ENCODE data around the gene KMT2A.
A peak's percentile ranks its signal among the peaks of the same experiment; 100 is the strongest.

KMT2A gene

DNA sequence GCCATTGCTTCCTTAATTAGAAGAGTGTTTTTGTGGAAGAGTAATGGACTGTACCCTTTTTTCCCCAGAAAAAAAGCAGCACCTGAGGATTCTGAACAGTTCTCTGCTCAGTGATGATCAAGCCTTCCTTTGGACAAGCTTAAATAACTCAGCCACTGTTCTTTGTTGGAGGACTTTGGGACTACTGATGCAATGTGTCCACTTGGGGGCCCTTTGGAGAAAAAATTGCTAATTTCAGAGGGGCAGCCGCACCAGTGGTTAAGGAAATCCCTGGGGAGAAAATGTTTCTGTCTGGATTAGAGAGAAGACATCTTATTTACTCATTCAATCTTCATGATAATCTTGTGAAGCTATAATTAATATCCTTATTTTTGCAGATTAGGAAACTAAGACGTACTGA lies 5.3 kb upstream of the KMT2A start:
- intact Hi-C loops (cut with DNase I), result no loop called here
- DNase-seq, result peak in 1 of 42 donors; percentile 6

- DNase-seq, result peak in 10 of 42 donors; percentile 59 to 87 (median 74)
- intact Hi-C loops (cut with DNase I), result no loop called here
Measured at GRCh38 chr11:118434123-118434552, 2.2 kb upstream of the KMT2A start.

DNA sequence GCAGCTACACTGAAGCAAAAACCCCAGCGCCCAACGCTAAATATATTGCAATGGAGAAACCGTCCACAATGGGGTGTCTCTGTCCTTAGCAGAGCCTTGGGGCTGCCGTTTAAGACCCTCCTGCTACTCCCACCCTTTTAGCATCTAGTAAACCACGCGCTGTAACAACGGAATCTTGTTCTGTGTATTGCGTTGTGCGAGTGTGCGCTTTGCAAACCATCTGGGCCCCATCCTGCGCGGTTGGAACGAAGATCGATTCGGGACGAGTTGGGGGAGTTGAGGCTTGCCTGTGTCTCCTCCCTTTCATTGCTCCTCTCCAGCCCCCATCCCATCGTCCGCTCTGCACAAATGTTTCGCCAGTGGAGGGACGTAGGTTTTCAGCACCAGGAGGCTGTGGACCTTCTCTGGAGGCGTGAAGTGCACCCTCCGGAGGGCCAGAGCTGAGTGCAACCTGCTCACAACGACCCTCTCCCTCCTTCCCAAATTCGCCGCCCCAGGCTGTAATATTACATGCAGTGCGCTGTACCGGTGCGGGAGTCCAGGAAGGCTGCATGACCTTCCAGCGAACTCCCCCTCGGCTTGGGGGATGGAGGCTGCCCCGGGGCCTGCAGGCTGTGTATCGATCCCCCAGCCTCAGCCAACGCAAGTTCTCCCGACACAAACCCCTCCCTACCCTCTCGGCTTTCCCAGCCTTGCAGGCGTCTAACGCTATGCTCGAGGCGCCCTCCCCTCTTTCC lies 1.6 kb upstream of the KMT2A start:
- intact Hi-C loops (cut with DNase I), result loop anchor here (5.0 kb wide), 2 partner anchors 32 to 53 kb away; partner anchors contain the start of gene ATP5MG
- peak in 37 of 42 donors; percentile 24 to 84 (median 61) for DNase-seq

GRCh38 chr11:118435290-118435892 lies 901 bp upstream of the KMT2A start:
- peak in 40 of 42 donors; percentile 33 to 77 (median 58) for DNase-seq
- intact Hi-C loops (cut with DNase I), result loop anchor here (5.0 kb wide), 2 partner anchors 33 to 52 kb away; partner anchors contain the start of gene ATP5MG

DNA sequence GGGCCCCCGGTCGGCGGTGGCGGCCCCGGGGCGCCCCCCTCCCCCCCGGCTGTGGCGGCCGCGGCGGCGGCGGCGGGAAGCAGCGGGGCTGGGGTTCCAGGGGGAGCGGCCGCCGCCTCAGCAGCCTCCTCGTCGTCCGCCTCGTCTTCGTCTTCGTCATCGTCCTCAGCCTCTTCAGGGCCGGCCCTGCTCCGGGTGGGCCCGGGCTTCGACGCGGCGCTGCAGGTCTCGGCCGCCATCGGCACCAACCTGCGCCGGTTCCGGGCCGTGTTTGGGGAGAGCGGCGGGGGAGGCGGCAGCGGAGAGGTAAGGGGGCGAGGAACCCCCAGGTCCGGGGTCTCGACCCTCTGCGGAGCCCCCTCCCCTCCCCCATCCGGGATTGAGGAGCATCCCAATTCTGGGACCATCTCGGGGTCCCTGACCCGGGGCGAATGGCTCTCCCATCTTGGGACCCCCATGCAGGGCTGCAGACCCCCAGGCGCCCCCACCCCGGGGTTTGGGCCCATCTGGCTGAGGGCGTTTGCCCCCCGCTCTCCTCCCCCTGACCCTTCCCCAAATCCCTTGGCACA lies 431 bp downstream of the KMT2A start:
- intact Hi-C loops (cut with DNase I), result loop anchor here (5.0 kb wide), 2 partner anchors 34 to 51 kb away; partner anchors contain the start of gene ATP5MG
- peak in 16 of 42 donors; percentile 5 to 54 (median 24) for DNase-seq

DNA sequence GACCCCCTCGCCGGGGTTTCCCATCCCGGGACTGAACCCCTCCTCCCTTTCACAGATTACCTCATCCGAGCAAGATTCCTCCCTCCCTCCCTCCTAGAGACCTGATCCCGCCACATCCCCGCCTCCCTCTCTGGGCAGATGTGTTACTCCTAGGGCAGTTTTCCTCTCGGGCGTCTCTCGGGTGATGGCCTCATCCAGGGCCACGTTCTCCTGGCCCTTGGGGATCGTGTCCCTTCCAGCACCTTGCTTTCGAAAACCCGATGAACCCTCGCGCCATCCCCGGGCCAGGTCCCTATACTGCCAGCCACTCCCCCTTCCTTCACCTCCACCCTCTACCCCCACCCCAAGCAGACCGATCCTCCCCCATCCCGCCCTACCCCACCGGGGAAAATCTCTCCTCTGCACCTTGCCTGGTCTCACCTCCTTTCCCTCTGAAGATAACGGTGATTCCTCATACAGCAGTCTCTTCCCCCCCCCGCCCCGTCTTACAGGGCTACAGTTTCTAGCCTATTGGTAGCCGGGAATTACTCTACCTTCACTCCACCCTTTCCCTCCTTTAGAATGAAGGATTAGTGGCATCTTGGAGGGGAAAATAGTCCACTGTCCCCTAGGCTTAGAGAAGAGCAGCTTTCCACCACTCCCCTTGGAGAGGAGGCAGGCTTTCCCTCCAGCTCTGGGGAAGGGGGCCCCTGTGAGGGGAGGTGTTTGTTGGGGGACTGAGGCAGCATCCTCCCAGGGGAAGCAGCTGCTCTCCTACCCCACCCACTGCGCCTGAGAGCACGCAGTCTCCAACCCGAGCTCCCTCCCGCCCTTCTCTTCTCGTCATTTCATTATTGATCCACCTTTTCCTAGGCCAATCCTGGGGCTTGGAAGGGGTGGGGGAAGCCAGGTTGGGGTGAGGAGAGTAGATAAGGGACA lies 1.2 kb downstream of the KMT2A start:
- DNase-seq, result peak; percentile 20 to 91 (median 68)
- intact Hi-C loops (cut with DNase I), result loop anchor here (5.0 kb wide), 2 partner anchors 35 to 50 kb away; partner anchors contain the start of gene ATP5MG

GRCh38 chr11:118438314-118438931 lies 2.1 kb downstream of the KMT2A start:
- intact Hi-C loops (cut with DNase I), result loop anchor here (5.0 kb wide), 2 partner anchors 36 to 49 kb away; partner anchors contain the start of gene ATP5MG

DNA sequence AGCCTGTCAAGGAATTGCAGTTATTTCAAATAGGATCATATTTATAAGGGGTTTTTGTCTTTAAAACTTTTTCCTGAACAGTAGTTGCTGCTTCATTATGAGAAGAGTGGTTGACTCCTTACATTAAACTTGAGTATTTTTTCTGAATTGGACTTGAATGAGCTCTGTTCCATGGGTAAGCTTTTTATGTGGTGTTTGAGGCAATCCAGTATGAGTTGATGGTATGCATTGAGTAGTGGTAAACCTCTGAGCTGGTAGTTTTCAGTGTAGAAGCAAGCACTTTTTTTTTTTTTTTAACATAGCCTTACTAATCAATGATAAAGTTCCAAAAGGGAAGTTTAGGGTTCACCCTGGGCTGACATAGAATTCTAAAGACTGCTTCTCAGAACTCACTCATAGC lies 3.4 kb downstream of the KMT2A start:
- DNase-seq, result no peak
- intact Hi-C loops (cut with DNase I), result loop anchor here (5.0 kb wide), 2 partner anchors 37 to 48 kb away; partner anchors contain the start of gene ATP5MG

More at GRCh38 chr11:118438314-118438931, 2.1 kb downstream of the KMT2A start:
- peak; percentile 33 to 95 (median 72) for DNase-seq

DNA sequence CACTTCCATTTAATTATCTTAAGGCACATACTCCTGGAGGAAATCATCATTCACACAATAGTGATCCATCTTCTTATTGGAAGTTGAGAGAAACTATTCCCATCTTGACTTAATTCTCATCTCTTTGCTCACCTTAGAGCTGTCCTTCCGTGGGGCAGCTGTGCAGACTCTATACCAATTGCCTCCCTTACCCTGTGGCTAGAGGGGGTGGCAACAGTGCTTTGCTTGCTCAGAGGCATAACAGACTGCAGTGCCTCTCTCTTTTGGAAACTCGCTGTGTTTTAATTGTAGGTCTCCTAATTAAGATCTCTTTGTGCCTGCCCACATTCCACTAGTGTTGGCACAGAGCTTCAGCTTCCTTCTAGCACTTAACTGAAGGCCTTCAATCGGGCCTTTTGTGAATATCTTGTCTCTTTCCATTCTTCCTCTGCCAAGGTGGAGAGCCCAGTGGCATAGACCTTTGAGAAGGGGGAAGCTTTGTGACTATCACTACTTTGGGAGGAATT lies 5.5 kb downstream of the KMT2A start:
- DNase-seq, result peak in 10 of 42 donors; percentile 5 to 40 (median 12)
- intact Hi-C loops (cut with DNase I), result no loop called here

- intact Hi-C loops (cut with DNase I), result no loop called here
- no peak for DNase-seq
Measured at GRCh38 chr11:118442301-118442700, 6.0 kb downstream of the KMT2A start.

GRCh38 chr11:118442908-118443589 lies 6.8 kb downstream of the KMT2A start:
- intact Hi-C loops (cut with DNase I), result no loop called here
- no peak for DNase-seq

- intact Hi-C loops (cut with DNase I), result no loop called here
- no peak for DNase-seq
Measured at GRCh38 chr11:118443590-118444218, 7.4 kb downstream of the KMT2A start.

DNA sequence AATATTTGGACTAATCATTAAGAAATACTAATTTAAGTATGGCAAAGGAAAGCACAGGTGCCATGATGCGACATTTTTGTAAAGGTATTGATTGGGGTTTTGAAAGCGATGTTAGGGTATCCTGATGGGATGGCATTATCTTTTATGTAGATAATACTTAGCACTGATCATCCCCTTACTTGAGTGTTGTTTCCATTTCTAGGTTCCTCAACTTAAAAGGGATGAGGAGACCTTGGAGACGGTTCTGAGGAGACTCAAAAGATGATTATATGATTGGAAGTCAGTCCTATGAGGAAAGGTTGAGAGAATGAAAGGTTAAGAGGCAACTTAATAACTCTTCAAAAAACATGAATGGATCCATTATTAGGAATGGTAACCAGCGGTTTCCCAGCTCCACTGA lies 11.1 kb downstream of the KMT2A start:
- DNase-seq, result no peak
- intact Hi-C loops (cut with DNase I), result no loop called here

DNA sequence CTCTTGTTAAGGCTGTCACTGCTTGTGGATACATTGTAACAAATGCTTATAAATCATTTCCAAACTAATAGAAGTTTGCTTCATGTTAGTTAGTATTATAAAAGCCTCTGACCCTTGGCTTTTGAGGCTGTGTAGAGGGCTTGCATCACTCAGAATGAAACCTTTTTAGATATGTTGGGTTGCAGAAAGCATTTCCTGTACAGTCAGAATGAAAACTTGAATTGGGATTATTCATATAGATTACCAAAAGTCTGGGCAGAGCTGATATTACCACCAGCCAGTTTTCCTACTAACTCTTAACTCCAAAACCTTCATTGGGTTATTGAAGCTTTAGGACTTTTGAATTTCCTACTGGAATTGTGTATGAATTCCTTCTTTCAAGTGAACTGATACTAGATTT lies 12.0 kb downstream of the KMT2A start:
- intact Hi-C loops (cut with DNase I), result no loop called here
- no peak for DNase-seq

GRCh38 chr11:118449316-118449918 lies 13.1 kb downstream of the KMT2A start:
- no peak for DNase-seq
- intact Hi-C loops (cut with DNase I), result no loop called here

GRCh38 chr11:118450451-118450850 lies 14.2 kb downstream of the KMT2A start:
- intact Hi-C loops (cut with DNase I), result no loop called here
- no peak for DNase-seq

- intact Hi-C loops (cut with DNase I), result no loop called here
- DNase-seq, result no peak
Measured at GRCh38 chr11:118462178-118462577, 25.9 kb downstream of the KMT2A start.

Measured in head of caudate nucleus (tissue), 42 donors.